ENCODE results near the gene OSBPL2.

GRCh38 chr20:62239278-62239879, 1.1 kb downstream of the OSBPL2 start:
- TF ChIP-seq CTCF (IDR thresholded peaks at IDR 0.05) (no peak), POLR2A (IDR thresholded peaks at IDR 0.05) (no peak)
